A673 (cell line): ENCODE measurements around the gene BCAR3.

Experiments used
- CTCF ChIP-seq: fragments of 300-800, 200-600 bp; sonication (generic); conservative IDR thresholded peaks from 2 replicates; pipeline ENCODE4 v1.5.1; 2017; ENCODE audit warnings: low read depth, mild to moderate bottlenecking, antibody characterized with exemption, low read length, moderate library complexity, mixed read lengths
- EZH2 ChIP-seq: fragments of 200-600 bp; sonication (generic); IDR thresholded peaks from 2 replicates; pipeline ENCODE4 v1.6.1; 2017; ENCODE audit warnings: borderline replicate concordance, low read depth, mild to moderate bottlenecking, mixed read lengths, antibody characterized with exemption, low read length; ENCODE audit not compliant: poor library complexity, severe bottlenecking

- TF ChIP-seq CTCF (no peak), EZH2 (no peak)
Measured at GRCh38 chr1:93565496-93566206, 116.0 kb downstream of the BCAR3 start.
